Neural cell (in vitro differentiated cells): Measurements from ENCODE around the gene NDUFAF2. TPM values are rescaled to one million over a fixed set of nuclear protein-coding genes. Genes with fewer than 3 reads are reported as not detected.

Experiments used
- H2AFZ ChIP-seq: fragments of 200-600, 300-800 bp; sonication (generic), shearing (Covaris generic); 2 replicates; pipeline ENCODE4 v1.6.0; 2014; ENCODE audit warnings: low read depth, mild to moderate bottlenecking, antibody characterized with exemption, low read length, moderate library complexity
- H3F3A ChIP-seq: fragments of 200-600 bp; shearing (Covaris generic); 2 replicates; pipeline ENCODE4 v1.6.1; 2016; ENCODE audit warnings: mild to moderate bottlenecking, moderate library complexity, mixed read lengths, antibody characterized with exemption, low read length; ENCODE audit not compliant: insufficient read depth, poor library complexity, severe bottlenecking
- H3K27ac ChIP-seq: fragments of 200-600, 300-800 bp; sonication (generic), shearing (Covaris generic); 2 replicates; pipeline ENCODE4 v1.5.1; 2014; ENCODE audit warnings: mild to moderate bottlenecking, low read length, moderate library complexity
- H3K27me3 ChIP-seq: fragments of 300-800, 200-600 bp; sonication (generic), shearing (Covaris generic); 2 replicates; pipeline ENCODE4 v1.6.0; 2014; ENCODE audit warnings: mild to moderate bottlenecking, low read depth, low read length, moderate library complexity; ENCODE audit not compliant: insufficient read depth
- H3K36me3 ChIP-seq: fragments of 300-800, 200-600 bp; sonication (generic), shearing (Covaris generic); 2 replicates; pipeline ENCODE4 v1.5.1; 2014; ENCODE audit warnings: mild to moderate bottlenecking, antibody characterized with exemption, low read length, moderate library complexity; ENCODE audit not compliant: insufficient read depth
- H3K4me2 ChIP-seq: fragments of 300-800, 200-600 bp; sonication (generic), shearing (Covaris generic); 2 replicates; pipeline ENCODE4 v1.6.0; 2014; ENCODE audit warnings: mild to moderate bottlenecking, low read length
- H3K4me3 ChIP-seq: fragments of 300-800, 200-600 bp; sonication (generic), shearing (Covaris generic); 2 replicates; pipeline ENCODE4 v1.5.1; 2014; ENCODE audit warnings: mild to moderate bottlenecking, low read length, moderate library complexity
- H3K79me2 ChIP-seq: fragments of 200-600 bp; shearing (Covaris generic); replicated peaks from 2 replicates; pipeline ENCODE4 v1.6.0; 2014; ENCODE audit warnings: mild to moderate bottlenecking, low read length, moderate library complexity; ENCODE audit not compliant: insufficient read depth
- H3K9ac ChIP-seq: fragments of 300-800, 200-600 bp; sonication (generic), shearing (Covaris generic); 2 replicates; pipeline ENCODE4 v1.6.1; 2016; ENCODE audit warnings: mild to moderate bottlenecking, low read length, mixed read lengths
- H3K9me2 ChIP-seq: fragments of 200-600 bp; shearing (Covaris generic); 2 replicates; pipeline ENCODE4 v1.6.1; 2016; ENCODE audit warnings: mild to moderate bottlenecking, low read length, mixed read lengths; ENCODE audit not compliant: insufficient read depth
- H3K9me3 ChIP-seq: fragments of 200-600, 300-800 bp; sonication (generic), shearing (Covaris generic); 2 replicates; pipeline ENCODE4 v1.6.1; 2016; ENCODE audit warnings: mild to moderate bottlenecking, mixed run types, low read length, moderate library complexity, mixed read lengths
- H4K20me1 ChIP-seq: fragments of 200-600 bp; shearing (Covaris generic); 2 replicates; pipeline ENCODE4 v1.6.1; 2016; ENCODE audit warnings: mild to moderate bottlenecking, mixed run types; ENCODE audit not compliant: insufficient read depth
- EP300 ChIP-seq: fragments of 450-650 bp; conservative IDR thresholded peaks from 2 replicates; pipeline ENCODE4 v1.6.1; 2014; ENCODE audit warnings: antibody characterized with exemption, mild to moderate bottlenecking, moderate library complexity; ENCODE audit not compliant: poor library complexity, severe bottlenecking
- EZH2 ChIP-seq: fragments of 200-600, 300-800 bp; shearing (Covaris generic), sonication (generic); IDR thresholded peaks from 2 replicates; pipeline ENCODE4 v1.6.1; 2014; ENCODE audit warnings: antibody characterized with exemption, low read length, borderline replicate concordance, mild to moderate bottlenecking; ENCODE audit not compliant: insufficient read depth, poor library complexity, severe bottlenecking
- MXI1 ChIP-seq: fragments of 450-650 bp; conservative IDR thresholded peaks from 2 replicates; pipeline ENCODE4 v1.6.1; 2014; ENCODE audit warnings: antibody characterized with exemption, mild to moderate bottlenecking; ENCODE audit not compliant: poor library complexity, severe bottlenecking
- POLR2AphosphoS5 ChIP-seq: IDR thresholded peaks from 2 replicates; pipeline ENCODE4 v1.6.1; 2012
- RAD21 ChIP-seq: fragments of 450-650 bp; conservative IDR thresholded peaks from 2 replicates; pipeline ENCODE4 v1.6.1; 2014; ENCODE audit warnings: antibody characterized with exemption, mild to moderate bottlenecking, moderate library complexity
- SMC3 ChIP-seq: fragments of 450-650 bp; conservative IDR thresholded peaks from 2 replicates; pipeline ENCODE4 v1.6.1; 2014; ENCODE audit warnings: antibody characterized with exemption, mild to moderate bottlenecking, moderate library complexity; ENCODE audit not compliant: poor library complexity
- TAF1 ChIP-seq: IDR thresholded peaks from 2 replicates; pipeline ENCODE4 v1.6.1; 2012; ENCODE audit warnings: low read depth
- polyA plus RNA-seq: library from polyadenylated mRNA; depleted of rRNA; stranded (reverse); fragments of >200 nt; gene quantifications from 2 replicates; pipeline ENCODE4 v1.2.3, GENCODE V29; 2014
- TF ChIP-seq, protein P1 (sequence below): fragments of 450-650 bp; IDR thresholded peaks from 2 replicates; pipeline ENCODE4 v1.5.1; 2014; ENCODE audit warnings: antibody characterized with exemption, mild to moderate bottlenecking, moderate library complexity; ENCODE audit not compliant: poor library complexity, severe bottlenecking
- TF ChIP-seq, protein P2 (sequence below): IDR thresholded peaks from 2 replicates; pipeline ENCODE4 v1.6.1; 2012; ENCODE audit warnings: borderline replicate concordance

NDUFAF2 gene
- polyA plus RNA-seq, 1 donor from 2014 or later = 53.6 TPM

DNA sequence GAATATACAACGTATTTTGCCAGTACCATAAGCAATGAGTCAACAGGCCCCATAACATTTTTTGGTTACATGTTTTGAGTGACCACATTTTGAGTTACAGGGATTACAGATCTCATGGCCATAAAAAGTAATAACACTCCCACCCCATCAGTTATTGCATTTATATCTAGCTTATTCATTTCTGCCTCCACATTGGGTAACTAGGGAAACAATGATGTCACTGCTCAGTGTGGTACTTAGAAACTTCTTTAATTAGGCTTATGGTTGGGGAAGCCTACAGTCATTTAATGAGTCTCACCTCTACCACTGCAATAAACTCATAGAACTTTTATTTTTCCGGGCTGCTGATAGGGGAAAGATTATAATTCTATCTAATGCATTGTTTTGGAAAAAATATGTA lies 257.2 kb downstream of the NDUFAF2 start:
- no peaks in the 10 kb centered on the region for H3K9me2 ChIP-seq
- no peaks in the 10 kb centered on the region for H3F3A ChIP-seq
- H3K27ac ChIP-seq = no peak overlapping the region
- H3K4me3 ChIP-seq = no peak overlapping the region
- H2AFZ ChIP-seq = no peak overlapping the region
- no peak for TF ChIP-seq RAD21
- TF ChIP-seq, protein P1, sequence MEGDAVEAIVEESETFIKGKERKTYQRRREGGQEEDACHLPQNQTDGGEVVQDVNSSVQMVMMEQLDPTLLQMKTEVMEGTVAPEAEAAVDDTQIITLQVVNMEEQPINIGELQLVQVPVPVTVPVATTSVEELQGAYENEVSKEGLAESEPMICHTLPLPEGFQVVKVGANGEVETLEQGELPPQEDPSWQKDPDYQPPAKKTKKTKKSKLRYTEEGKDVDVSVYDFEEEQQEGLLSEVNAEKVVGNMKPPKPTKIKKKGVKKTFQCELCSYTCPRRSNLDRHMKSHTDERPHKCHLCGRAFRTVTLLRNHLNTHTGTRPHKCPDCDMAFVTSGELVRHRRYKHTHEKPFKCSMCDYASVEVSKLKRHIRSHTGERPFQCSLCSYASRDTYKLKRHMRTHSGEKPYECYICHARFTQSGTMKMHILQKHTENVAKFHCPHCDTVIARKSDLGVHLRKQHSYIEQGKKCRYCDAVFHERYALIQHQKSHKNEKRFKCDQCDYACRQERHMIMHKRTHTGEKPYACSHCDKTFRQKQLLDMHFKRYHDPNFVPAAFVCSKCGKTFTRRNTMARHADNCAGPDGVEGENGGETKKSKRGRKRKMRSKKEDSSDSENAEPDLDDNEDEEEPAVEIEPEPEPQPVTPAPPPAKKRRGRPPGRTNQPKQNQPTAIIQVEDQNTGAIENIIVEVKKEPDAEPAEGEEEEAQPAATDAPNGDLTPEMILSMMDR = no peak
- TF ChIP-seq, protein P2, sequence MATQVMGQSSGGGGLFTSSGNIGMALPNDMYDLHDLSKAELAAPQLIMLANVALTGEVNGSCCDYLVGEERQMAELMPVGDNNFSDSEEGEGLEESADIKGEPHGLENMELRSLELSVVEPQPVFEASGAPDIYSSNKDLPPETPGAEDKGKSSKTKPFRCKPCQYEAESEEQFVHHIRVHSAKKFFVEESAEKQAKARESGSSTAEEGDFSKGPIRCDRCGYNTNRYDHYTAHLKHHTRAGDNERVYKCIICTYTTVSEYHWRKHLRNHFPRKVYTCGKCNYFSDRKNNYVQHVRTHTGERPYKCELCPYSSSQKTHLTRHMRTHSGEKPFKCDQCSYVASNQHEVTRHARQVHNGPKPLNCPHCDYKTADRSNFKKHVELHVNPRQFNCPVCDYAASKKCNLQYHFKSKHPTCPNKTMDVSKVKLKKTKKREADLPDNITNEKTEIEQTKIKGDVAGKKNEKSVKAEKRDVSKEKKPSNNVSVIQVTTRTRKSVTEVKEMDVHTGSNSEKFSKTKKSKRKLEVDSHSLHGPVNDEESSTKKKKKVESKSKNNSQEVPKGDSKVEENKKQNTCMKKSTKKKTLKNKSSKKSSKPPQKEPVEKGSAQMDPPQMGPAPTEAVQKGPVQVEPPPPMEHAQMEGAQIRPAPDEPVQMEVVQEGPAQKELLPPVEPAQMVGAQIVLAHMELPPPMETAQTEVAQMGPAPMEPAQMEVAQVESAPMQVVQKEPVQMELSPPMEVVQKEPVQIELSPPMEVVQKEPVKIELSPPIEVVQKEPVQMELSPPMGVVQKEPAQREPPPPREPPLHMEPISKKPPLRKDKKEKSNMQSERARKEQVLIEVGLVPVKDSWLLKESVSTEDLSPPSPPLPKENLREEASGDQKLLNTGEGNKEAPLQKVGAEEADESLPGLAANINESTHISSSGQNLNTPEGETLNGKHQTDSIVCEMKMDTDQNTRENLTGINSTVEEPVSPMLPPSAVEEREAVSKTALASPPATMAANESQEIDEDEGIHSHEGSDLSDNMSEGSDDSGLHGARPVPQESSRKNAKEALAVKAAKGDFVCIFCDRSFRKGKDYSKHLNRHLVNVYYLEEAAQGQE = no peak
- no peak for TF ChIP-seq POLR2AphosphoS5
- no peak for TF ChIP-seq SMC3
- TF ChIP-seq EP300 = no peak
- no peak for TF ChIP-seq MXI1
- no peak for TF ChIP-seq TAF1
- TF ChIP-seq EZH2 = no peak
- H3K4me2 ChIP-seq = no peak overlapping the region
- H3K9me3 ChIP-seq = no peaks in the 10 kb centered on the region
- no peaks in the 10 kb centered on the region for H4K20me1 ChIP-seq
- H3K27me3 ChIP-seq = no peaks in the 10 kb centered on the region
- H3K36me3 ChIP-seq = no peaks in the 10 kb centered on the region
- no peak overlapping the region for H3K9ac ChIP-seq
- H3K79me2 ChIP-seq = no peaks in the 10 kb centered on the region

Other genes starting within 250 kb of the NDUFAF2 start
- gene DEPDC1B, start 245.0 kb upstream of the NDUFAF2 start, polyA plus RNA-seq = 5.7 and 7.1 TPM in 2 replicates
- 2.7 and 3.9 TPM in 2 replicates for gene ELOVL7, start 100.9 kb upstream of the NDUFAF2 start, polyA plus RNA-seq
- 39.2 and 48.0 TPM in 2 replicates for gene ERCC8, start 135 bp upstream of the NDUFAF2 start, polyA plus RNA-seq
- 22.8 and 30.1 TPM in 2 replicates for gene SMIM15, start 217.3 kb downstream of the NDUFAF2 start, polyA plus RNA-seq